Endothelial cell of umbilical vein (primary cell): Measurements from ENCODE around the gene CPA1. TPM values are rescaled to one million over a fixed set of nuclear protein-coding genes. Genes with fewer than 3 reads are reported as not detected.

Experiments
- BruUV-seq: library from RNA; stranded (reverse); fragments of 400-500 nt; replicated peaks from 2 replicates; lab custom pipeline; 2021; lab: Mats Ljungman, UMichigan
- CTCF ChIA-PET: fragments of 300-600, 350-600 bp; sonication (Branson Sonifier 250); formaldehyde crosslinking; loops from one replicate; lab custom pipeline; 2021; ENCODE audit warnings: antibody characterized with exemption, inconsistent platforms; lab: Charles Lee
- POLR2A ChIA-PET: fragments of 300-600, 350-600 bp; sonication (Branson Sonifier 250); formaldehyde crosslinking; loops from one replicate; lab custom pipeline; 2021; ENCODE audit warnings: antibody characterized with exemption, inconsistent platforms; lab: Charles Lee
- DNase-seq: peaks from one replicate; pipeline ENCODE4 v3.0.0-alpha.2; 2011; ENCODE audit warnings: low read depth, low spot score
- FAIRE-seq: peaks from 2 replicates; lab custom pipeline; 2011; peaks lifted over from hg19 to GRCh38; lab: Jason Lieb, UNC
- H2AFZ ChIP-seq: 2 replicates; pipeline ENCODE4 v1.6.0; 2012; ENCODE audit warnings: low read depth, low read length, control low read depth, inconsistent platforms
- H3K27ac ChIP-seq: 2 replicates; pipeline ENCODE4 v1.5.1; 2011; ENCODE audit warnings: low read depth, mild to moderate bottlenecking, control low read depth, low read length, moderate library complexity; ENCODE audit not compliant: insufficient read depth
- H3K27me3 ChIP-seq, 2 experiments: 2 replicates each; pipeline versions ENCODE4 v1.6.0 to v1.6.1; 2011; ENCODE audit warnings: low read length in 2 of 2, mixed read lengths in 1 of 2; ENCODE audit not compliant: control insufficient read depth in 2 of 2, insufficient read depth in 2 of 2
- H3K36me3 ChIP-seq, 2 experiments: 2 replicates in 1 of 2; 3 replicates in 1 of 2; pipeline ENCODE4 v1.5.1; 2011; ENCODE audit warnings: low read length in 2 of 2, mild to moderate bottlenecking in 1 of 2, moderate library complexity in 1 of 2; ENCODE audit not compliant: control insufficient read depth in 2 of 2, insufficient read depth in 2 of 2; ENCODE audit errors: extremely low read depth in 1 of 2
- H3K4me1 ChIP-seq: 3 replicates; pipeline ENCODE4 v1.5.1; 2011; ENCODE audit warnings: mild to moderate bottlenecking, low read length; ENCODE audit not compliant: control insufficient read depth, insufficient read depth; ENCODE audit errors: extremely low read depth
- H3K4me2 ChIP-seq: 2 replicates; pipeline ENCODE4 v1.6.1; 2011; ENCODE audit warnings: low read length, control low read depth, mixed read lengths; ENCODE audit not compliant: insufficient read depth
- H3K4me3 ChIP-seq, 3 experiments: fragments of 200-600 bp in 1 of 3; sonication (generic), shearing (Covaris generic) in 1 of 3; replicated peaks in 1 of 3; 2 replicates each; pipeline ENCODE4 v1.5.1; 2011 to 2016; ENCODE audit warnings: control low read depth in 3 of 3, low read length in 3 of 3, mild to moderate bottlenecking in 2 of 3, inconsistent platforms in 1 of 3, low read depth in 1 of 3, moderate library complexity in 1 of 3; ENCODE audit not compliant: insufficient read depth in 1 of 3
- H3K79me2 ChIP-seq: 2 replicates; pipeline ENCODE4 v1.6.0; 2012; ENCODE audit warnings: low read length, inconsistent platforms; ENCODE audit not compliant: control insufficient read depth, insufficient read depth
- H3K9ac ChIP-seq: replicated peaks from 2 replicates; pipeline ENCODE3; 2011; ENCODE audit warnings: low read length, control low read depth; ENCODE audit not compliant: insufficient read depth; ENCODE audit errors: extremely low read depth
- H3K9me1 ChIP-seq: replicated peaks from 3 replicates; pipeline ENCODE4 v1.6.0; 2011; ENCODE audit warnings: mild to moderate bottlenecking, low read length; ENCODE audit not compliant: control insufficient read depth, insufficient read depth; ENCODE audit errors: extremely low read depth
- H3K9me3 ChIP-seq: replicated peaks from 2 replicates; pipeline ENCODE4 v1.5.1; 2012; ENCODE audit warnings: low read length, inconsistent platforms; ENCODE audit not compliant: control insufficient read depth, insufficient read depth
- H4K20me1 ChIP-seq: replicated peaks from 2 replicates; pipeline ENCODE3; 2011; ENCODE audit warnings: mild to moderate bottlenecking, low read length; ENCODE audit not compliant: control insufficient read depth, insufficient read depth; ENCODE audit errors: extremely low read depth
- CTCF ChIP-seq, 2 donors: IDR thresholded peaks; 1 replicate in 1 of 2; 2 replicates in 1 of 2; pipeline ENCODE4 v1.5.1; 2011; ENCODE audit warnings: low read length in 2 of 2, mild to moderate bottlenecking in 2 of 2, moderate library complexity in 2 of 2, control low read depth in 1 of 2, inconsistent platforms in 1 of 2, low read depth in 1 of 2; ENCODE audit not compliant: insufficient read depth in 1 of 2; ENCODE audit errors: extremely low read depth in 1 of 2
- EZH2 ChIP-seq: IDR thresholded peaks from 2 replicates; pipeline ENCODE4 v1.6.1; 2012; ENCODE audit warnings: borderline replicate concordance, low read depth, mild to moderate bottlenecking, moderate library complexity, low read length, inconsistent platforms; ENCODE audit not compliant: severe bottlenecking
- GATA2 ChIP-seq: IDR thresholded peaks from 2 replicates; pipeline ENCODE4 v1.7.0; 2011; ENCODE audit warnings: low read depth, mild to moderate bottlenecking, moderate library complexity, mixed read lengths, low read length; ENCODE audit not compliant: insufficient read length, insufficient read depth
- JUN ChIP-seq: IDR thresholded peaks from 2 replicates; pipeline ENCODE4 v1.6.1; 2011; ENCODE audit warnings: borderline replicate concordance, low read depth; ENCODE audit not compliant: insufficient read length, insufficient read depth
- MAX ChIP-seq: IDR thresholded peaks from 2 replicates; pipeline ENCODE4 v1.6.1; 2011; ENCODE audit not compliant: insufficient read depth, insufficient read length
- MYC ChIP-seq: IDR thresholded peaks from one replicate; pipeline ENCODE4 v1.6.1; 2011; ENCODE audit warnings: mild to moderate bottlenecking, low read depth, low read length
- POLR2A ChIP-seq: IDR thresholded peaks from 2 replicates; pipeline ENCODE4 v1.6.1; 2012; ENCODE audit warnings: low read depth, mild to moderate bottlenecking, control low read depth, low read length
- POLR2AphosphoS5 ChIP-seq: IDR thresholded peaks from 2 replicates; pipeline ENCODE4 v1.6.1; 2012; ENCODE audit warnings: low read depth, mild to moderate bottlenecking, control low read depth, low read length, moderate library complexity; ENCODE audit not compliant: insufficient read depth
- dilution Hi-C: fragments of 300-500 bp; cut with MboI; formaldehyde crosslinking; loops from one replicate; pipeline ENCODE4 v1.15.0; 2019; ENCODE audit warnings: low sequenced_read_pairs; ENCODE audit not compliant: extremely low pct_ligation_motif_present
- intact Hi-C: fragments of 100-400 bp; cut with micrococcal nuclease; formaldehyde crosslinking; loops from one replicate; pipeline ENCODE4 v1.10.0; 2022
- polyA plus RNA-seq, 4 experiments: library from polyadenylated mRNA; depleted of rRNA in 3 of 4; stranded (reverse) in 3 of 4; unstranded in 1 of 4; fragments of >200 nt; gene quantifications; 2 replicates each; pipeline versions ENCODE4 v1.2.1 to v1.2.3, GENCODE V29; 2011 to 2012; ENCODE audit warnings: missing spikeins in 1 of 4
- total RNA-seq: library from RNA; stranded (reverse); gene quantifications from 2 replicates; pipeline ENCODE4 v1.2.3, GENCODE V29; 2021

The CPA1 gene
- total and polyA plus RNA-seq, 2 donors (not counting 3 experiments of a cell fraction or from before 2014, with no cell fraction given): not detected

DNA sequence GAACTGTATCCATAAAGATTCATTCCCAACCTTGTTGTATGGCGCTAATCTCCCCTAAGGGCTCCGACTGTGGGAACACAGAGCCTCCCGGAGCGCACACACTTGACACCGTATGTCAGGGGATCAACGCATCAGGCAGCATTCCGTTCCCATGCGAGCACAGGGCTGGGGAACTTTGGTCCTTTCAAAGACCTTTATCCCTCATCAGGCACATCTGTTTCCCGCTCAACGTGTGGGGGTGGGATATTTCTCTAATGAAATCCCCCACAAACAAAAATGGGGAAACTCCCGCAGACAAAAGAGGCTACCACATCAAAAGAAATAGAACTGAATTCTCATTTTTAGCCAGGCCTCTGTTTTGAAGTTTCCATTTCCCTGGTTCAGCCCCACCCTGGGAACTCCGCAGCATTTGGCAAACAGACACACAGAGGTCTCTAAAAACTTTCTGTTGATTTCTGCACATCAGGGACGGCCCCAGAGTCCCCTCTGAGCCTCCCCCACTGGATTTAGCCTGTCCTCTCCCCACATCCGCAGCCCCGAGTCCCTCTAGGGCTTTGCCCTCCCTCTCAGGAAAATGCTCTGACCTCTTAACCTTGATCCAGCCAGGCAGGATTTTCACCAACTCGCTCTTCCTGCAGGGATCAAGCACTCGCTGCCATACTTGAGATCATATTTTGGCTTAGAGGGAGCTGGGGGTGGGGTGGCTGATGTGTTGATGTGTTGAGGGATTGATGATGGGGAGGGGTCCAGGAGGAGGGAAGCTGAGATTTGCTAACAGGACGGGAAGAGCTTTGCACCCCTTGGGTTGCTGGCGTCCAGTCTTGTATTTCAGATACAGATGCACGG is 29.1 kb upstream of the CPA1 start:
- Histone ChIP-seq H3K9me1 (no peaks in the 10 kb centered on the region), H3K36me3 (no peaks in the 10 kb centered on the region), H3K4me3 (no peak overlapping the region), H3K27me3 (no peaks in the 10 kb centered on the region), H3K79me2 (no peaks in the 10 kb centered on the region), H2AFZ (no peak overlapping the region), H4K20me1 (no peaks in the 10 kb centered on the region), H3K4me2 (no peak overlapping the region), H3K27ac (no peak overlapping the region), H3K4me1 (peaks cover 2% of the 10 kb centered on the region), H3K9me3 (no peaks in the 10 kb centered on the region), H3K9ac (no peak overlapping the region)
- DNase-seq (peak; percentile 30), FAIRE-seq (peak; percentile 53)
- ChIA-PET CTCF (no interaction called here), POLR2A (no interaction called here)
- intact Hi-C loops (no loop called here), dilution Hi-C loops (no loop called here)
- no TSS peak for BruUV-seq
- TF ChIP-seq GATA2 (no peak), POLR2AphosphoS5 (no peak), CTCF (IDR thresholded peaks at IDR 0.05; ENCODE audit: extremely low read depth in 1 of 2, insufficient read depth in 1 of 2, low read depth in 1 of 2, low read length in 2 of 2) (no peak), EZH2 (no peak), MAX (no peak), JUN (no peak), MYC (no peak), POLR2A (no peak)
